Activated naive CD8-positive, alpha-beta T cell treated with anti-CD3 and anti-CD28 coated beads for 36 hours (primary cell): Measurements from ENCODE around the gene NRCAM. TPM values are rescaled to one million over a fixed set of nuclear protein-coding genes. Genes with fewer than 3 reads are reported as not detected.

ENCODE experiments used
- DNase-seq: peaks from one replicate; pipeline ENCODE4 v3.0.0; 2021
- H3K27ac Mint-ChIP-seq: one replicate; pipeline ENCODE4 v1.8.0; 2022; ENCODE audit warnings: mild to moderate bottlenecking, moderate library complexity, mixed read lengths
- H3K27me3 Mint-ChIP-seq: one replicate; pipeline ENCODE4 v1.8.0; 2022; ENCODE audit warnings: mild to moderate bottlenecking, mixed read lengths
- H3K36me3 Mint-ChIP-seq: one replicate; pipeline ENCODE4 v1.8.0; 2021; ENCODE audit warnings: mild to moderate bottlenecking, mixed read lengths
- H3K4me1 Mint-ChIP-seq: one replicate; pipeline ENCODE4 v1.8.0; 2021; ENCODE audit warnings: mixed read lengths
- H3K4me3 Mint-ChIP-seq: one replicate; pipeline ENCODE4 v1.8.0; 2022; ENCODE audit warnings: mild to moderate bottlenecking, moderate library complexity, mixed read lengths
- H3K9me3 Mint-ChIP-seq: one replicate; pipeline ENCODE4 v1.8.0; 2022; ENCODE audit warnings: mixed read lengths
- total RNA-seq, 2 experiments: library from RNA; stranded (reverse); gene quantifications; one replicate each; pipeline ENCODE4 v1.2.3, GENCODE V29; 2021

Gene NRCAM
- total RNA-seq, 2 experiments from 2014 or later: 3.9 to 4.6 TPM

GRCh38 chr7:108423089-108423989 is 32.9 kb downstream of the NRCAM start:
- Mint-ChIP-seq H3K27ac (peak overlapping the region; percentile 53), H3K4me3 (peak overlapping the region; percentile 15), H3K27me3 (no peaks in the 10 kb centered on the region), H3K9me3 (no peaks in the 10 kb centered on the region), H3K4me1 (peaks cover 58% of the 10 kb centered on the region), H3K36me3 (no peaks in the 10 kb centered on the region)
- DNase-seq: no peak

GRCh38 chr7:108421720-108422331 is 34.4 kb downstream of the NRCAM start:
- Mint-ChIP-seq H3K4me1 (peaks cover 67% of the 10 kb centered on the region), H3K27me3 (no peaks in the 10 kb centered on the region), H3K4me3 (no peak overlapping the region), H3K27ac (no peak overlapping the region), H3K9me3 (no peaks in the 10 kb centered on the region), H3K36me3 (peaks cover 3% of the 10 kb centered on the region)
- no peak for DNase-seq

GRCh38 chr7:108419961-108420908 is 36.0 kb downstream of the NRCAM start:
- no peaks in the 10 kb centered on the region for H3K27me3 Mint-ChIP-seq
- H3K4me3 Mint-ChIP-seq: peak overlapping the region; percentile 16
- DNase-seq: no peak
- H3K36me3 Mint-ChIP-seq: peaks cover 4% of the 10 kb centered on the region
- peak overlapping the region; percentile 56 for H3K27ac Mint-ChIP-seq
- peaks cover 76% of the 10 kb centered on the region for H3K4me1 Mint-ChIP-seq
- no peaks in the 10 kb centered on the region for H3K9me3 Mint-ChIP-seq

- Mint-ChIP-seq H3K4me1 (peaks cover 76% of the 10 kb centered on the region), H3K27ac (no peak overlapping the region), H3K27me3 (no peaks in the 10 kb centered on the region), H3K36me3 (peaks cover 8% of the 10 kb centered on the region), H3K9me3 (no peaks in the 10 kb centered on the region), H3K4me3 (no peak overlapping the region)
- no peak for DNase-seq
Measured at GRCh38 chr7:108418946-108419345, 37.3 kb downstream of the NRCAM start.

GRCh38 chr7:108417926-108418325 is 38.3 kb downstream of the NRCAM start:
- H3K4me1 Mint-ChIP-seq: peaks cover 70% of the 10 kb centered on the region
- no peak overlapping the region for H3K27ac Mint-ChIP-seq
- H3K27me3 Mint-ChIP-seq: no peaks in the 10 kb centered on the region
- no peak for DNase-seq
- no peak overlapping the region for H3K4me3 Mint-ChIP-seq
- H3K9me3 Mint-ChIP-seq: peaks cover 5% of the 10 kb centered on the region
- peaks cover 14% of the 10 kb centered on the region for H3K36me3 Mint-ChIP-seq

GRCh38 chr7:108417144-108417543 is 39.1 kb downstream of the NRCAM start:
- Mint-ChIP-seq H3K9me3 (peaks cover 5% of the 10 kb centered on the region), H3K27me3 (no peaks in the 10 kb centered on the region), H3K27ac (no peak overlapping the region), H3K36me3 (peaks cover 16% of the 10 kb centered on the region), H3K4me3 (no peak overlapping the region), H3K4me1 (peaks cover 63% of the 10 kb centered on the region)
- no peak for DNase-seq

GRCh38 chr7:108415821-108416536 is 40.3 kb downstream of the NRCAM start:
- Mint-ChIP-seq H3K27ac (peak overlapping the region; percentile 75), H3K27me3 (no peaks in the 10 kb centered on the region), H3K9me3 (peaks cover 5% of the 10 kb centered on the region), H3K36me3 (peaks cover 16% of the 10 kb centered on the region), H3K4me3 (peak overlapping the region; percentile 27), H3K4me1 (peaks cover 53% of the 10 kb centered on the region)
- peak; percentile 48 for DNase-seq

GRCh38 chr7:108415084-108415483 is 41.2 kb downstream of the NRCAM start:
- H3K27ac Mint-ChIP-seq: no peak overlapping the region

GRCh38 chr7:108413782-108414492 is 42.3 kb downstream of the NRCAM start:
- H3K36me3 Mint-ChIP-seq: peaks cover 16% of the 10 kb centered on the region
- H3K27ac Mint-ChIP-seq: no peak overlapping the region
- peaks cover 5% of the 10 kb centered on the region for H3K9me3 Mint-ChIP-seq
- H3K27me3 Mint-ChIP-seq: no peaks in the 10 kb centered on the region
- DNase-seq: no peak
- peaks cover 40% of the 10 kb centered on the region for H3K4me1 Mint-ChIP-seq
- H3K4me3 Mint-ChIP-seq: no peak overlapping the region

More at GRCh38 chr7:108415084-108415483, 41.2 kb downstream of the NRCAM start:
- DNase-seq: no peak
- peaks cover 16% of the 10 kb centered on the region for H3K36me3 Mint-ChIP-seq
- H3K4me1 Mint-ChIP-seq: peaks cover 44% of the 10 kb centered on the region
- H3K27me3 Mint-ChIP-seq: no peaks in the 10 kb centered on the region
- H3K9me3 Mint-ChIP-seq: peaks cover 5% of the 10 kb centered on the region
- no peak overlapping the region for H3K4me3 Mint-ChIP-seq

GRCh38 chr7:108413337-108413736 is 42.9 kb downstream of the NRCAM start:
- Mint-ChIP-seq H3K9me3 (peaks cover 5% of the 10 kb centered on the region), H3K27me3 (no peaks in the 10 kb centered on the region), H3K27ac (no peak overlapping the region), H3K36me3 (peaks cover 16% of the 10 kb centered on the region), H3K4me3 (no peak overlapping the region), H3K4me1 (peaks cover 38% of the 10 kb centered on the region)
- no peak for DNase-seq

- Mint-ChIP-seq H3K36me3 (peaks cover 8% of the 10 kb centered on the region), H3K4me3 (no peak overlapping the region), H3K27ac (no peak overlapping the region), H3K27me3 (no peaks in the 10 kb centered on the region), H3K9me3 (peaks cover 5% of the 10 kb centered on the region), H3K4me1 (peaks cover 7% of the 10 kb centered on the region)
- no peak for DNase-seq
Measured at GRCh38 chr7:108409146-108409545, 47.1 kb downstream of the NRCAM start.

- DNase-seq: no peak
- peaks cover 6% of the 10 kb centered on the region for H3K36me3 Mint-ChIP-seq
- no peak overlapping the region for H3K4me3 Mint-ChIP-seq
- no peaks in the 10 kb centered on the region for H3K27me3 Mint-ChIP-seq
- H3K27ac Mint-ChIP-seq: no peak overlapping the region
- peaks cover 5% of the 10 kb centered on the region for H3K9me3 Mint-ChIP-seq
- peaks cover 6% of the 10 kb centered on the region for H3K4me1 Mint-ChIP-seq
Measured at GRCh38 chr7:108408296-108408991, 47.8 kb downstream of the NRCAM start.

- Mint-ChIP-seq H3K27me3 (no peaks in the 10 kb centered on the region), H3K9me3 (no peaks in the 10 kb centered on the region), H3K36me3 (no peaks in the 10 kb centered on the region), H3K4me1 (peaks cover 6% of the 10 kb centered on the region), H3K27ac (no peak overlapping the region), H3K4me3 (no peak overlapping the region)
- no peak for DNase-seq
Measured at GRCh38 chr7:108407676-108408075, 48.6 kb downstream of the NRCAM start.
